NCI-H2196 treated with DMSO at 0.1 percent for 48 hours (cell line): Measurements from ENCODE around the gene CX3CR1.
"Not testable (repeated sequence)": the region's sequence is repeated elsewhere in the genome, so short reads cannot be mapped to it uniquely, and the experiment has no call there.

Source experiments
- DNase-seq: peaks from one replicate; lab custom pipeline; 2025; ENCODE audit not compliant: unreplicated experiment; lab: John Stamatoyannopoulos, UW

The CX3CR1 gene

GRCh38 chr3:39267631-39268548, 11.9 kb downstream of the CX3CR1 start:
- no peak for DNase-seq

- DNase-seq = no peak
These were observed 15.8 kb downstream of the CX3CR1 start for GRCh38 chr3:39264053-39264452.

- no peak for DNase-seq
These were observed 16.3 kb downstream of the CX3CR1 start for GRCh38 chr3:39263576-39263975.

GRCh38 chr3:39262846-39263245, 17.0 kb downstream of the CX3CR1 start:
- DNase-seq = no peak

GRCh38 chr3:39261726-39262125, 18.1 kb downstream of the CX3CR1 start:
- DNase-seq = no peak

- no peak for DNase-seq
These were observed 18.9 kb downstream of the CX3CR1 start for GRCh38 chr3:39260957-39261356.

- no peak for DNase-seq
These were observed 19.5 kb downstream of the CX3CR1 start for GRCh38 chr3:39260318-39260717.

GRCh38 chr3:39255503-39256325, 24.1 kb downstream of the CX3CR1 start:
- DNase-seq = no peak

- DNase-seq = no peak
These were observed 24.9 kb downstream of the CX3CR1 start for GRCh38 chr3:39254806-39255449.

- no peak for DNase-seq
These were observed 28.3 kb downstream of the CX3CR1 start for GRCh38 chr3:39251576-39251975.

GRCh38 chr3:39250116-39250747, 29.6 kb downstream of the CX3CR1 start:
- no peak for DNase-seq

- no peak for DNase-seq
These were observed 30.3 kb downstream of the CX3CR1 start for GRCh38 chr3:39249453-39250115.

- DNase-seq = no peak
These were observed 38.3 kb downstream of the CX3CR1 start for GRCh38 chr3:39241561-39241960.

GRCh38 chr3:39237027-39237426, 42.8 kb downstream of the CX3CR1 start:
- no peak for DNase-seq

- DNase-seq = no peak
These were observed 45.2 kb downstream of the CX3CR1 start for GRCh38 chr3:39234651-39235050.

- no peak for DNase-seq
These were observed 47.0 kb downstream of the CX3CR1 start for GRCh38 chr3:39232859-39233258.

GRCh38 chr3:39230453-39230852, 49.4 kb downstream of the CX3CR1 start:
- no peak for DNase-seq

GRCh38 chr3:39228496-39228895, 51.3 kb downstream of the CX3CR1 start:
- DNase-seq = no peak

- not testable (repeated sequence) for DNase-seq
These were observed 52.2 kb downstream of the CX3CR1 start for GRCh38 chr3:39227596-39227995.

GRCh38 chr3:39226106-39226741, 53.6 kb downstream of the CX3CR1 start:
- DNase-seq = no peak
